Nucleus accumbens (tissue), 56 donors: Measurements from ENCODE around the gene HPCAL1.

Source experiments
- DNase-seq, 56 donors: peaks; one replicate each; lab custom pipeline; 2025; lab: John Stamatoyannopoulos, UW

Gene HPCAL1

GRCh38 chr2:10331702-10332401 lies 29.1 kb downstream of the HPCAL1 start:
- DNase-seq: no peak

- no peak for DNase-seq
These were observed 29.9 kb downstream of the HPCAL1 start for GRCh38 chr2:10332402-10333246.

- DNase-seq: no peak
These were observed 30.5 kb downstream of the HPCAL1 start for GRCh38 chr2:10333247-10333613.

GRCh38 chr2:10333966-10334365 lies 31.3 kb downstream of the HPCAL1 start:
- DNase-seq: no peak

- DNase-seq: no peak
These were observed 32.5 kb downstream of the HPCAL1 start for GRCh38 chr2:10335046-10335840.

DNA sequence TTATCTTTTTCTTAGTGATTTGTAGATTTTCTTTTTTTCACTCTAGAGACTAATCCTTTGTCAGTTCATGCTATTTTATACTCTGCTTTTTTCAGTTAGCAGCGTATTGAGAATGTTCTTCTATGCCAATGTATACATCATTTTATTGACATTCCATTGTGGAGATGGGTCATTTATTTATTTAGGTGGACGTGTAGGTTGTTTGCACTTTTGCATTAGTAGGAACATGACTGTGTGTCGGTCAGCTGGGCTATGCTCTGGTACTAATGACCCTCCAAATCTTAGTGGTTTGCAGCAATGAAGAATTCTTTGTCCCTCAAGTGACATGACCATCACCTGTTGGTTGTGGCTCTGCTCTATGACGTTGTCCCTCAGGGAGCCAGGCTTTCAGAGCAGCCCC lies 33.6 kb downstream of the HPCAL1 start:
- no peak for DNase-seq

DNA sequence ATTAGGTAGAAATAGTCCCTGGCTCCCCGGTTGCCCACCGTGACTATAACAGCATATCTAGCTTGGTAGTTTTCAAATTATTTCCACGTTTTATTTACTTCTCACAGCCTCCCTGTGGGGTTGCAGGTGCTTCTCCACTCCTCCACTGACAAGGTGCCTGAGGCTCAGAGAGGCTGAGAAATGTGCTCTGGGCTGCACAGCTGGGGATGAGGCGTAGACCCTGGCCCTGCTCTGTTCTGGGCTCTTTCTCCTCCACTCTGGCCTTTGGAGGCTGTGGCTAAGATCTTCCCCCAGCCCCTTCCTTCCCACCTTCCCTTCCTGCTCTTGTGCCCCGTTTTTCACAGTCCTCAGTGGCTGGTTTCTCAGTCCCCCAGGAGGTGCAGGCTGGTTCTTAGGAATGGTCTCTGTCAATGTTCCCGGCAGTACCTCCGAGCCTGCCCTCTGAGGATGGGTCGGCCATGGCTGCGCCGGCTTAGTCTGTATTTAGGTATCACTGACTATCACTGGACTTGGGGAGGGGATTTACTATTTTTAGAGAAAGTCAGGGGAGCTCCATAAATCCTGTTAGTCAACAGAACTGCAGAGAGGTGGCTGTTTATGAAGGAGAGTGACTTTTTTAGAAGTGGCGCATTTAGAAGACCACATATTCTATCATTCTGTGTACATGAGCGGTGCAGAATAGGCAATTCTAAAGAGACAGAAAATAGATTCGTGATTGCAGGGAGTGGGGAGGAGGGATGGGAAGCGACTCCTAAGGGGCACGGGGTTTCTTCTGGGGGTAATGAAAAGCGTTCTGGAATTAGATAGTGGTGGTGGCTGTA lies 35.0 kb downstream of the HPCAL1 start:
- no peak for DNase-seq

GRCh38 chr2:10338270-10339188 lies 35.8 kb downstream of the HPCAL1 start:
- DNase-seq: no peak

DNA sequence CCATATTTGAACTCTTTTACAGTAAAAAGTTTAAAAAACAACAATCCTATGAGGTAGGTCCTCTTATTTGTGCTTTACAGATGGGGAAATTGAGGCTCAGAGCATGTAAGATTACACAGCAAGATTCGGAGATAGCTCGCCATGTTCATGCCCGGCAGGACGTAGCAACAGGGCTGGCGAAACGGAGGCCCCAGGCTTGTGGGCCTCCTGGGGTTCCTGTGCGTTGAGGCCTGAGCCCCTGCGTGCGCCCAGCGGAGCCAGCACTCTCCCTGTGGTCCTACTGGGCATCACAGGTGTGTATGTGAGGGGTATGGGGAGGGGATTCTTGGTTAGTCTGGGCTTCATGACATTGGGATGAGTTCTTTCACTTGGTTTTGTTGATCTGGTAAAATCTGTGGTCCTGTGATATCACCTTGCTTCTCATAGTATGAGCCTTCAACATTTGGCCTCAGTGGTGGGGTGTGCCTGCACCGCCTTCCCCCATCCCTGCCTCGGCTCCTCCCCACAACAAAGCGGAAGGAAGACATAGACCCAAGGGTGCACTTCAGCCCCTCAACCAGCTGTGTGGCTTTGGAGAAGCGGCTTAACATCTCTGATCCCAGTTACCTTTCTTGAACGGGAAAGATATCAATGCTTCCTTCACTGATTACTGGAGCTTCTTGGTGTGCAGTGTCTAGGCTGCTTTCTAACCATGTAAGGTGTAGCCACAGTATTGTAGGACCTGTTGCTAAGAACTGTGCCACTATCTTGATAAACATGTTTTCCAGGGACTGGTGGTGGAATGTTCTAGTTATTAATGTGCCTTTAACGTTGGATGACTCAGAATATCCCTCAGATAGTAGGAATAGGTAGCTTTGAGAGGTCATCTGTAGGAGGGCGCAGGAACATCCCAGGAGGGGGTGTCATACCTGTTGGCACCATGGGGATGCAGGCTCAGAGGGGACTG lies 37.2 kb downstream of the HPCAL1 start:
- DNase-seq: no peak

DNA sequence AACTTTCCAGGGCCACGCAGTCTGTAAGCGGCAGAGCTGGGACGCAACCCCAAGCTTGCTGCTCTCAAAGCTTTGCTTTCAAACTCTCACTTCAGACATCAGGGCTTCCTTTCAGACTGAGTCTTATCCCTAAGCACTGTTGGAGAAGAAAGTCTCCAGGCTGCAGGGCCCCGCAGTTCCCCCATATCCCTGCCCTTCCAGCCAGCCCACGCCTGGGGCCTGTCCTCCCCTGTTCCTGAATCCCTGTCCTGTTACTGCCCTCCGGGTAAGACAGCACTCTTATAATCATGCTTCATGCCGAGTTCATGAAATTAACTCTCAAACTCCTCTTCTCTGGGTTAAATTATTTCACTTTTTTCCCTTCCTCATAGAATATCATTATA lies 37.9 kb downstream of the HPCAL1 start:
- no peak for DNase-seq

DNA sequence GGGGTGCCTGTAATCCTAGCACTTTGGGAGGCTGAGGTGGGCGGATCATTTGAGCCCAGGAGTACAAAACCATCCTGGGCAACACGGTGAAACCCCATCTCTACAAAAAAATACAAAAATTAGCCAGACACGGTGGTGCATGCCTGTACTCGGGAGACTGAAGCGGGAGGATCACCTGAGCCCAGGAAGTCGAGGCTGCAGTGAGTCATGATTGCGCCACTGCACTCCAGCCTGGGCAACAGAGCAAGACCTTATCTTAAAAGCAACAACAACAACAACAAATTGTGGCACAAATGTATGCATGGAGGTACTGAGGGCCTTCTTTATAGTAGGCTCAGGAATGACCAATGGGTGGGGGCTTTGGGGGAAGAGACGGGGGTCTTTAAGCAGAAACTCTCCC lies 38.5 kb downstream of the HPCAL1 start:
- no peak for DNase-seq

- peak in 5 of 56 donors; percentile 28 to 34 (median 33) for DNase-seq
These were observed 39.7 kb downstream of the HPCAL1 start for GRCh38 chr2:10342245-10342951.

GRCh38 chr2:10343191-10343590 lies 40.5 kb downstream of the HPCAL1 start:
- DNase-seq: no peak

DNA sequence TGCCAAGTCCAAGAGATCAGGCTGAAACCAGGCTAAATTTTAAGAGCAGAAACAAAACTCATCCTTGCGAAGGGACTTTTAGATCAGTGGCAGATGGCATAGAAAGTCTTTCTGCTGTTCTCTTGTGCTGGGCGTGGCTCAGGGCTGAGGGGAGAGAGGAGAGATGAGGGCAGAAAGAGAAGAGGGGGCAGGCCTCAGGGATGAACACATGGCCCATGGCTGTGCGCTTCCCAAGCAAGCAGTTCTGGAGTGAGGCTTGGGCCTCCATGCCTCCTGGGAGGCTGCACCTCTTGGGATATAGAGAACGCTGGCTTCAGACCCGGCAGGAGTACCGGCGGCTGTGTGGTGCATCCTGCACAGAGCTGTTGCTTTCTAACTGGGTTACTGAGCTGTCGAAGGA lies 41.0 kb downstream of the HPCAL1 start:
- DNase-seq: no peak

- no peak for DNase-seq
These were observed 41.7 kb downstream of the HPCAL1 start for GRCh38 chr2:10344105-10345066.

DNA sequence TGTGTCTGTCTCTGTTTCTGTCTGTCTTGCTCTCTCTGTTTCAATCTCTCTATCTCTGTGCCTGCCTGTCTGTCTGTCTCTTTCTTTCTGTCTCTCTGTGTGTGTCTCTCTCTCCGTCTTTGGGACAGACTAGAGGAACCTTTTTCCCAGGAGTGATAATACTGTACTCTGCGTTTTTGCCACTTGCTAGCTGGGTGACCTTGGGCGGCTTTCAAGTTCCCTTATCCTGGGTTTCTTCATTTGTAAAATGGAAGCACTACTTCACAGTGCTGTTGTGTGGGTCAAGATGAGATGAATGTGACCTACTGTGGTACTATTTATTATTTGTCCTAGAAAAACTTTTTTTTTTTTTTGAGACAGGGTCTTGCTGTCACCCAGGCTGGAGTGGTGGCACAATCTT lies 42.4 kb downstream of the HPCAL1 start:
- no peak for DNase-seq
